ENCODE data around the gene ZSWIM7. TPM values are rescaled to one million over a fixed set of nuclear protein-coding genes. Genes with fewer than 3 reads are reported as not detected.

The ZSWIM7 gene
- total RNA-seq, 2 donors from 2014 or later = 45.5 to 58.8 TPM

- 80 to 96% methylated on average over 1 to 3 of the region's 3 CpGs for WGBS, 2 experiments (ENCODE audit: insufficient coverage in 1 of 2, insufficient read length in 1 of 2)
- Mint-ChIP-seq H3K4me3 (no peak overlapping the region), H3K27me3 (ENCODE audit: insufficient read depth) (peaks cover 45% of the 10 kb centered on the region), H3K27ac (no peak overlapping the region), H3K4me1 (peaks cover 8% of the 10 kb centered on the region), H3K9me3 (no peaks in the 10 kb centered on the region), H3K36me3 (ENCODE audit: low read depth) (no peaks in the 10 kb centered on the region)
- peaks cover 47% of the 10 kb centered on the region for H3K27me3 ChIP-seq (ENCODE audit: control insufficient read depth, insufficient read depth, low read length, poor library complexity, severe bottlenecking)
- peaks cover 9% of the 10 kb centered on the region for H3K4me1 ChIP-seq (ENCODE audit: control insufficient read depth, insufficient read depth, low read length)
- no peak for TF ChIP-seq CTCF (conservative IDR thresholded peaks at IDR 0.05)
- H3K27ac ChIP-seq (ENCODE audit: low read depth, low read length) = no peak overlapping the region
- DNase-seq = peak; percentile 49
- no peak overlapping the region for H3K9ac ChIP-seq (ENCODE audit: extremely low read depth, low read length, poor library complexity, severe bottlenecking)
- H3K36me3 ChIP-seq (ENCODE audit: control insufficient read depth, insufficient read depth, low read length) = no peaks in the 10 kb centered on the region
- H3K9me3 ChIP-seq (ENCODE audit: control insufficient read depth, low read length) = no peaks in the 10 kb centered on the region
- no peak overlapping the region for H3K4me3 ChIP-seq (ENCODE audit: low read length)
Observed at GRCh38 chr17:15947271-15947670, 52.2 kb downstream of the ZSWIM7 start.

- H3K4me1 Mint-ChIP-seq = peaks cover 5% of the 10 kb centered on the region
- no peaks in the 10 kb centered on the region for H3K9me3 ChIP-seq (ENCODE audit: control insufficient read depth, low read length)
- H3K27me3 Mint-ChIP-seq (ENCODE audit: insufficient read depth) = peaks cover 50% of the 10 kb centered on the region
- no peak overlapping the region for H3K4me3 ChIP-seq (ENCODE audit: low read length)
- no peak overlapping the region for H3K9ac ChIP-seq (ENCODE audit: extremely low read depth, low read length, poor library complexity, severe bottlenecking)
- H3K27ac Mint-ChIP-seq = no peak overlapping the region
- TF ChIP-seq CTCF (conservative IDR thresholded peaks at IDR 0.05) = no peak
- no peaks in the 10 kb centered on the region for H3K36me3 Mint-ChIP-seq (ENCODE audit: low read depth)
- no peaks in the 10 kb centered on the region for H3K9me3 Mint-ChIP-seq
- H3K4me3 Mint-ChIP-seq = no peak overlapping the region
- no peak overlapping the region for H3K27ac ChIP-seq (ENCODE audit: low read depth, low read length)
- peaks cover 47% of the 10 kb centered on the region for H3K27me3 ChIP-seq (ENCODE audit: control insufficient read depth, insufficient read depth, low read length, poor library complexity, severe bottlenecking)
- WGBS, 2 experiments (ENCODE audit: insufficient coverage in 1 of 2, insufficient read length in 1 of 2) = 91 to 94% methylated on average over 5 to 9 of the region's 9 CpGs
- peaks cover 6% of the 10 kb centered on the region for H3K4me1 ChIP-seq (ENCODE audit: control insufficient read depth, insufficient read depth, low read length)
- no peaks in the 10 kb centered on the region for H3K36me3 ChIP-seq (ENCODE audit: control insufficient read depth, insufficient read depth, low read length)
- DNase-seq = no peak
Observed at GRCh38 chr17:15946611-15947120, 52.8 kb downstream of the ZSWIM7 start.

DNA sequence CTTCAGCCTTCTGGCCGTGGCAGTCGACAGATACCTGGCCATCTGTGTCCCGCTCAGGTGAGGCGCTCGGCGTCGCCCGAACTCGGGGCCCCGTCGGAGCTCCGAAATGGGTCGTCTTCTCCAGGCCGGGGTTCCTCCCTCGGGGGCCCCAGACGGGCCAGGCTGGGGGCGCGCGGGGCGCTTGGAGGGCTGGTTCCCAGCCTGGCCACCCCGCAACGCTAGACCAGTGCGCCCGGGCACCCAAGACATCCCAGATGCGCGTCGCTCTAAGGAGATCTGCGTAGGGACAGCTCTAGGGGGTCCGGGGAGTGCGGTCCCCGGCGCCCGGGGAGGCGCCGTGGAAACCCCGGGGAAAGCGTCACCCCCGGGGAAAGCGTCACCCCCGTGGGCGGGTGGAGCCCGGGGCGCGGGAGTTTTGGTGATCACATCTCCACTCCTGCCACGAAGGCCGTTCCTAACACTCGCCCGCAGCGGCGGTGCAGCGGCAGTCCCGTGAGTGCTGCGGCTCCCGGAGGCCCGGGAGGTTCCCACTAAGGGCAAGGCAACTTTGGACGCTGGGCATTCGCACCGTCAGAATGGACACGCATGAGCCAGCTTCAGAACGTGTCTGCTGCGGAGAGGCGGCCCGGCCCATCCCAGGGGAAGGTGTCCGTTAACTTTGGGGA lies 53.8 kb downstream of the ZSWIM7 start:
- DNase-seq = no peak
- Histone ChIP-seq H3K9ac (ENCODE audit: extremely low read depth, low read length, poor library complexity, severe bottlenecking) (no peak overlapping the region), H3K27ac (ENCODE audit: low read depth, low read length) (no peak overlapping the region), H3K4me1 (ENCODE audit: control insufficient read depth, insufficient read depth, low read length) (no peaks in the 10 kb centered on the region), H3K27me3 (ENCODE audit: control insufficient read depth, insufficient read depth, low read length, poor library complexity, severe bottlenecking) (peaks cover 47% of the 10 kb centered on the region), H3K36me3 (ENCODE audit: control insufficient read depth, insufficient read depth, low read length) (no peaks in the 10 kb centered on the region), H3K9me3 (ENCODE audit: control insufficient read depth, low read length) (no peaks in the 10 kb centered on the region), H3K4me3 (ENCODE audit: low read length) (peak overlapping the region; percentile 76)
- H3K36me3 Mint-ChIP-seq (ENCODE audit: low read depth) = no peaks in the 10 kb centered on the region
- H3K27me3 Mint-ChIP-seq (ENCODE audit: insufficient read depth) = peaks cover 56% of the 10 kb centered on the region
- H3K27ac Mint-ChIP-seq = no peak overlapping the region
- H3K9me3 Mint-ChIP-seq = no peaks in the 10 kb centered on the region
- H3K4me1 Mint-ChIP-seq = no peaks in the 10 kb centered on the region
- H3K4me3 Mint-ChIP-seq = peak overlapping the region; percentile 48
- no peak for TF ChIP-seq CTCF (conservative IDR thresholded peaks at IDR 0.05)
- WGBS, 2 experiments (ENCODE audit: insufficient coverage in 1 of 2, insufficient read length in 1 of 2) = 10 to 12% methylated on average over 37 to 64 of the region's 64 CpGs

Data from endodermal cell (in vitro differentiated cells).